ENCODE measurements around the gene MAGOHB.
"Not testable (repeated sequence)": the region's sequence is repeated elsewhere in the genome, so short reads cannot be mapped to it uniquely, and the experiment has no call there.

Gene MAGOHB

DNA sequence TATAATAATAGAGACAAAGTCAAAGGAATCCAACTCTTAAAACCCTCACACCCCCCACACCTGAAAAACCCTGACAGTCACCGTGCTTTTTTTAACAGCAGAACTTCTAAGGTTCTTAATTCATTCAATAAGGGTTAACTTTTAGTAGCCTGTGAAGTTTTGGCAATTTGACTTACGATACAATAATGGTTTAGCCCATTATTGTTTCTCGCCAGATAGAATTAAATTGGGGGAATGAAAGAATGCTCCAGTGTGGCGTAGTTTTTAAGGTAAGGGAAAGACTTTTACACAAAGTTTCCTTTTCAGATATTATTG is 604 bp upstream of the MAGOHB start:
- TF ChIP-seq, protein P1, sequence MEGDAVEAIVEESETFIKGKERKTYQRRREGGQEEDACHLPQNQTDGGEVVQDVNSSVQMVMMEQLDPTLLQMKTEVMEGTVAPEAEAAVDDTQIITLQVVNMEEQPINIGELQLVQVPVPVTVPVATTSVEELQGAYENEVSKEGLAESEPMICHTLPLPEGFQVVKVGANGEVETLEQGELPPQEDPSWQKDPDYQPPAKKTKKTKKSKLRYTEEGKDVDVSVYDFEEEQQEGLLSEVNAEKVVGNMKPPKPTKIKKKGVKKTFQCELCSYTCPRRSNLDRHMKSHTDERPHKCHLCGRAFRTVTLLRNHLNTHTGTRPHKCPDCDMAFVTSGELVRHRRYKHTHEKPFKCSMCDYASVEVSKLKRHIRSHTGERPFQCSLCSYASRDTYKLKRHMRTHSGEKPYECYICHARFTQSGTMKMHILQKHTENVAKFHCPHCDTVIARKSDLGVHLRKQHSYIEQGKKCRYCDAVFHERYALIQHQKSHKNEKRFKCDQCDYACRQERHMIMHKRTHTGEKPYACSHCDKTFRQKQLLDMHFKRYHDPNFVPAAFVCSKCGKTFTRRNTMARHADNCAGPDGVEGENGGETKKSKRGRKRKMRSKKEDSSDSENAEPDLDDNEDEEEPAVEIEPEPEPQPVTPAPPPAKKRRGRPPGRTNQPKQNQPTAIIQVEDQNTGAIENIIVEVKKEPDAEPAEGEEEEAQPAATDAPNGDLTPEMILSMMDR (conservative IDR thresholded peaks at IDR 0.05; ENCODE audit: low read length): no peak
- DNase-seq (ENCODE audit: low read depth): no peak
- H3K4me3 ChIP-seq (ENCODE audit: low read length): peak overlapping the region; percentile 88

DNA sequence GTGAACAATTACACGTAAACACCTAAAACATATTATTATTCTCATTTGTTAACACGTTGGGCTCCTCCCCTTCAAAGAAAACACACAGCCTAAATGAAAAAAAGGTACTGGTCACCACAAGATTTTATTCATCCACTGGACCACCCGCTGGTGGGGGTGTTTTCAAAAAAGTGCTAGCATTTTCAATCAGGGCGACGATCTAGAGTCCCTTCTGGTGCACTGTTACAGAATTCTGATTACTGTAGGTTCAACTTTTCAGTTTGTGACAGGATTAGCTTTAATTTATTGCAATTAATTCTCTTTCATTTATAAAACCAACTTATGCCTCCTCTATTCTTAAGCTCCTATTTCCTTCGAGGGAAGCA is 443 bp downstream of the MAGOHB start:
- peak overlapping the region; percentile 88 for H3K4me3 ChIP-seq (ENCODE audit: low read length)
- no peak for DNase-seq (ENCODE audit: low read depth)
- TF ChIP-seq, protein P1 (conservative IDR thresholded peaks at IDR 0.05; ENCODE audit: low read length): no peak

- TF ChIP-seq, protein P1 (conservative IDR thresholded peaks at IDR 0.05; ENCODE audit: low read length): no peak
- peak overlapping the region; percentile 88 for H3K4me3 ChIP-seq (ENCODE audit: low read length)
- no peak for DNase-seq (ENCODE audit: low read depth)
Observed at GRCh38 chr12:10612110-10612509, 1.3 kb downstream of the MAGOHB start.

- not testable (repeated sequence) for DNase-seq (ENCODE audit: low read depth); H3K4me3 ChIP-seq (ENCODE audit: low read length)
Observed at GRCh38 chr12:10611258-10611657, 2.2 kb downstream of the MAGOHB start.

DNA sequence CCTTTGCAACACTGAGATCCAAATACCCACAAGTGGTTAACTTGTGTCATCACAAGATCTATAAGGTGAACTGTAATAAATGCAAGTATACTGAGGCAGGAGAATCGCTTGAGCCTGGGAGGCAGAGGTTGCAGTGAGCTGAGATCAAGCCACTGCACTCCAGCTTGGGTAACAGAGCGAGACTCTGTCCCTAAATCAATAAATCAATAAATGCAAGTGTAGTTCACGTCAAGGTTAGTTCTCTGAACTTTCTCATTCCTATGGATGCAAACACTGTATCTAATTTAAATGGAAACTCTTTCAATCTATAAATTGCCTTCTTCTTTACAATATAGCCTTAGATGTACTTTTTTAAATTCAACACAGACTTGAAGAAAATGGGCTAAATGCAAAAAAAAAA is 3.2 kb downstream of the MAGOHB start:
- H3K4me3 ChIP-seq (ENCODE audit: low read length): no peak overlapping the region
- no peak for DNase-seq (ENCODE audit: low read depth)
- TF ChIP-seq, protein P1 (conservative IDR thresholded peaks at IDR 0.05; ENCODE audit: low read length): no peak

DNA sequence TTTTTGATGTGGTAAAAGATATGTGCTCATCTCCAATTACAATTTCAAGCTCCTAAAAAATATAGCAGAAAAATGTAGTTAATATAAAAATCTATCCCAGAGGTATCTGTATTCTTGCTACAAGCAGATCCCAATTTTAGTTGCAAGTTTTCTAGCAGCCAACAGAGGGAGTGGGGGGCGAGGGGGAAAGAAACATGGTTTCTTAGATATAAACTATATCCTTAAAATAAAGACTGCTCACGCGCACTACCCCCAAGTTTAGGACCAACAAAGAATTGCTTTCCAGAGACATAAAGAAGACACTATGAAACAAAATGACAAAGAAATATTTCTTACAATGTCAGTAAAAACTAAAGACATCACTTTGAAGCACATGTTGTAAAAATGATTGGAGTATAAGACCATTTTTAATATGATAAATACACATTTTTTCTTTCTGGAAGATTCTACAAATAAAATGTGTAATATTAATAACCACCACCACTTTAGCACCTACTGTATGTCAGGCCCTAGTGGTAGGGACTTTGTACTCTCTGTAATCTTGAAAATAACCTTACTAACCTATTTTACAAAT is 5.4 kb downstream of the MAGOHB start:
- TF ChIP-seq, protein P1 (conservative IDR thresholded peaks at IDR 0.05; ENCODE audit: low read length): peak; percentile 57
- H3K4me3 ChIP-seq (ENCODE audit: low read length): no peak overlapping the region
- peak; percentile 26 for DNase-seq (ENCODE audit: low read depth)

DNA sequence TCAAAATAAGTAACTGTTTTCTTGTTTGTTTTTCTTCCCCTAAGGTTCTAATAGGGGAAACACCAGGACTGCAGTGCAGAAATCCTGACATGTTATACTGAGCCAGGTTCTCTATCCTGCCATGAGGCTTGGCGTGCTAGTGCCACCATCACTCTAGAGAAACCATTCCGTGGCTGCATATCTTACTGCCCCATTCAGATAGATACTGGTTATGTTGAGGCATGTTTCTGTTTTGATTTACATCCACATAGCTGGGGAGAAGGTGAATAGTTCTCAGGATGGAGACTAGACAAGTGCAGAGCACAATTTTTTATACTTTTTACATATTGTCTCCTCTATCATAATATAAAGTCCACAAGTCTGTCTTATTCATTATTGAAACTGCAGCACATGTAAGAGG is 11.5 kb downstream of the MAGOHB start:
- H3K4me3 ChIP-seq (ENCODE audit: low read length): no peak overlapping the region
- no peak for DNase-seq (ENCODE audit: low read depth)
- TF ChIP-seq, protein P1 (conservative IDR thresholded peaks at IDR 0.05; ENCODE audit: low read length): no peak

DNA sequence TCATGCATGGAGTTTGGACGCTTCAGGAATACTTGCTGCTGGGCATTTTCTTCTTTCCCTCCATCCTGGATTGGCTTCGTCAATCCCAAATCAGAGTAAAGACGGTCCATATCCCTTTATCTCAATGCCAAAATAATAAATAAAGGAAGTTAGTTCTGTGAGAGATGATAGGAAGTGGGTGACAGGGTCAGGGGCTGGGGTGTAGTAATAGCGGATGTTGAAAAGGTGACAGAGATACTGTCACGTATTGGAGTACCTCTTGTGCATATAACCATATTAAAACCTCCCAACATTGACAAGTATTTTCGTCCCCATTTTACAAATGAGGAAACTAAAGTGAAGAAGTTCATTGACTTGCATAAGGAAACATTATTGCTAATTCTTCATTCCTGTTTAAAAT is 12.4 kb downstream of the MAGOHB start:
- TF ChIP-seq, protein P1 (conservative IDR thresholded peaks at IDR 0.05; ENCODE audit: low read length): no peak
- H3K4me3 ChIP-seq (ENCODE audit: low read length): no peak overlapping the region
- DNase-seq (ENCODE audit: low read depth): no peak

Measured in AG10803 (cell line).